Ishikawa (cell line): Measurements from ENCODE around the gene CHCHD4.

Experiments used
- CEBPB ChIP-seq: IDR thresholded peaks from 2 replicates; pipeline ENCODE4 v1.6.1; 2012
- CREB1 ChIP-seq: IDR thresholded peaks from 2 replicates; pipeline ENCODE4 v1.6.1; 2012; ENCODE audit warnings: low read depth
- EGR1 ChIP-seq: IDR thresholded peaks from 2 replicates; pipeline ENCODE4 v1.6.1; 2012
- EP300 ChIP-seq: IDR thresholded peaks from 2 replicates; pipeline ENCODE4 v1.6.1; 2012; ENCODE audit warnings: borderline replicate concordance
- FOXM1 ChIP-seq: IDR thresholded peaks from 2 replicates; pipeline ENCODE4 v1.6.1; 2012; ENCODE audit warnings: low read depth, borderline replicate concordance
- NFIC ChIP-seq: IDR thresholded peaks from 2 replicates; pipeline ENCODE4 v1.6.1; 2012
- RAD21 ChIP-seq: IDR thresholded peaks from 2 replicates; pipeline ENCODE4 v1.6.1; 2012; ENCODE audit warnings: low read depth
- TAF1 ChIP-seq: IDR thresholded peaks from 2 replicates; pipeline ENCODE4 v1.6.1; 2012; ENCODE audit warnings: low read depth, mild to moderate bottlenecking
- TCF12 ChIP-seq: IDR thresholded peaks from 2 replicates; pipeline ENCODE4 v1.6.1; 2012; ENCODE audit warnings: low read depth
- TEAD4 ChIP-seq: IDR thresholded peaks from 2 replicates; pipeline ENCODE4 v1.6.1; 2012
- YY1 ChIP-seq: IDR thresholded peaks from 2 replicates; pipeline ENCODE4 v1.6.1; 2012; ENCODE audit warnings: low read depth
- ZBTB7A ChIP-seq: IDR thresholded peaks from 2 replicates; pipeline ENCODE4 v1.6.1; 2012; ENCODE audit warnings: low read depth
- TF ChIP-seq, protein P1 (sequence below): IDR thresholded peaks from 2 replicates; pipeline ENCODE4 v1.6.1; 2012
- TF ChIP-seq, protein P2 (sequence below): IDR thresholded peaks from 2 replicates; pipeline ENCODE4 v1.6.1; 2012
- TF ChIP-seq, protein P3 (sequence below): IDR thresholded peaks from 2 replicates; pipeline ENCODE4 v1.6.1; 2012; ENCODE audit warnings: low read depth, mild to moderate bottlenecking

CHCHD4 gene

DNA sequence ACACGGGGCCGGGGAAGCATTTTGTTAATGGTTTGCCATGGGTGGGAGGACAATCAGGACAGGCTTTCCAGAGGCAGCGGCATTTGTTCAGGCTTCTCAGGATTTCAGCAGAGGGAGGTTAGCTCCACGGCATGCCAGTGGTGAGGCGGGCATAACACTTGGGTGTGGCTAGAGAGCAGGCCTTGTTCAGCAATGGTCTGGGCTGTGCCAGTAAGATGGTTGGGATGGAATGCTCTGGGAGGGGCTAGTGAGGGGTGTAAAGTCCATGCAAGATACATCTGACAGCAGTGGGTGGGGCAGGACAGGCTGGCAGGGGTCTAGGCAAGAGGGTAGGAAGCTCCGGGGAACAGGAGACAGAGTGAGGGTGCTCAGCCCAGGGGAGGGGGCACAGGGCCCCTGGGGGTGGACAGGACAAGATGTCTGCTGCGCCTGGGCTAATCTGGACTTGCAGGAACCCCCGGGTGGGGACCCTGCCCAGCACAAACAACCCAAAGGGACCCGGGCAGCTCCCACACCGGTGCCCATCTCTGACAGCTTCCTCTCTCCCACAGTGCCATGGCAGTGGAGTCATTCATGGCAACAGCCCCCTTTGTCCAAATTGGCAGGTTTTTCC, 8.6 kb upstream of the CHCHD4 start:
- TF ChIP-seq TAF1 (no peak), TEAD4 (no peak), ZBTB7A (no peak), RAD21 (no peak), EP300 (no peak), TCF12 (no peak), CEBPB (no peak)
- TF ChIP-seq, protein P1, sequence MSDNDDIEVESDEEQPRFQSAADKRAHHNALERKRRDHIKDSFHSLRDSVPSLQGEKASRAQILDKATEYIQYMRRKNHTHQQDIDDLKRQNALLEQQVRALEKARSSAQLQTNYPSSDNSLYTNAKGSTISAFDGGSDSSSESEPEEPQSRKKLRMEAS: no peak
- TF ChIP-seq, protein P2, sequence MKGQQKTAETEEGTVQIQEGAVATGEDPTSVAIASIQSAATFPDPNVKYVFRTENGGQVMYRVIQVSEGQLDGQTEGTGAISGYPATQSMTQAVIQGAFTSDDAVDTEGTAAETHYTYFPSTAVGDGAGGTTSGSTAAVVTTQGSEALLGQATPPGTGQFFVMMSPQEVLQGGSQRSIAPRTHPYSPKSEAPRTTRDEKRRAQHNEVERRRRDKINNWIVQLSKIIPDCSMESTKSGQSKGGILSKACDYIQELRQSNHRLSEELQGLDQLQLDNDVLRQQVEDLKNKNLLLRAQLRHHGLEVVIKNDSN: no peak
- TF ChIP-seq, protein P3, sequence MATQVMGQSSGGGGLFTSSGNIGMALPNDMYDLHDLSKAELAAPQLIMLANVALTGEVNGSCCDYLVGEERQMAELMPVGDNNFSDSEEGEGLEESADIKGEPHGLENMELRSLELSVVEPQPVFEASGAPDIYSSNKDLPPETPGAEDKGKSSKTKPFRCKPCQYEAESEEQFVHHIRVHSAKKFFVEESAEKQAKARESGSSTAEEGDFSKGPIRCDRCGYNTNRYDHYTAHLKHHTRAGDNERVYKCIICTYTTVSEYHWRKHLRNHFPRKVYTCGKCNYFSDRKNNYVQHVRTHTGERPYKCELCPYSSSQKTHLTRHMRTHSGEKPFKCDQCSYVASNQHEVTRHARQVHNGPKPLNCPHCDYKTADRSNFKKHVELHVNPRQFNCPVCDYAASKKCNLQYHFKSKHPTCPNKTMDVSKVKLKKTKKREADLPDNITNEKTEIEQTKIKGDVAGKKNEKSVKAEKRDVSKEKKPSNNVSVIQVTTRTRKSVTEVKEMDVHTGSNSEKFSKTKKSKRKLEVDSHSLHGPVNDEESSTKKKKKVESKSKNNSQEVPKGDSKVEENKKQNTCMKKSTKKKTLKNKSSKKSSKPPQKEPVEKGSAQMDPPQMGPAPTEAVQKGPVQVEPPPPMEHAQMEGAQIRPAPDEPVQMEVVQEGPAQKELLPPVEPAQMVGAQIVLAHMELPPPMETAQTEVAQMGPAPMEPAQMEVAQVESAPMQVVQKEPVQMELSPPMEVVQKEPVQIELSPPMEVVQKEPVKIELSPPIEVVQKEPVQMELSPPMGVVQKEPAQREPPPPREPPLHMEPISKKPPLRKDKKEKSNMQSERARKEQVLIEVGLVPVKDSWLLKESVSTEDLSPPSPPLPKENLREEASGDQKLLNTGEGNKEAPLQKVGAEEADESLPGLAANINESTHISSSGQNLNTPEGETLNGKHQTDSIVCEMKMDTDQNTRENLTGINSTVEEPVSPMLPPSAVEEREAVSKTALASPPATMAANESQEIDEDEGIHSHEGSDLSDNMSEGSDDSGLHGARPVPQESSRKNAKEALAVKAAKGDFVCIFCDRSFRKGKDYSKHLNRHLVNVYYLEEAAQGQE: no peak

DNA sequence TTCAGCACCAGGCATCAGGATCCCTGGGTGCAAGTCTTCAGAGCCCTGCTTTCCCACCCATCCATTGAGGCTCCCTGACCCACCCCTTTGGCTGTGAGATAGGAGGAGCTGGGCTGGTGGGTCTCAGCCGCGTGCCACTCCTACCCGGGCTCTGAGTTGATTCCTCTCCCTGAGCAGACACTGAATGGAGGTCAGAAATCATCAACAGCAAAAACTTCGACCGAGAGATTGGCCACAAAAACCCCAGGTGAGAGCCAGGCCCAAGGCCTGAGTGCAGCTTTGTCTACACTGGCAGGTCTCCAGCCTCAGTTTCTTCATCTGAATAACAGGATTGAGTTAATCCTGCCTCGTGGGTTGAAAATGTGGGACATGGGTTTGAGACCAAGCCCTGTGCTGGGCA, 8.0 kb upstream of the CHCHD4 start:
- no peak for TF ChIP-seq TCF12
- TF ChIP-seq YY1: no peak
- TF ChIP-seq TAF1: no peak
- TF ChIP-seq FOXM1: no peak
- TF ChIP-seq, protein P2: no peak
- no peak for TF ChIP-seq EP300
- TF ChIP-seq, protein P1: no peak
- TF ChIP-seq, protein P3: no peak
- no peak for TF ChIP-seq ZBTB7A
- TF ChIP-seq CREB1: no peak
- TF ChIP-seq CEBPB: no peak
- TF ChIP-seq TEAD4: no peak
- no peak for TF ChIP-seq EGR1
- no peak for TF ChIP-seq NFIC

DNA sequence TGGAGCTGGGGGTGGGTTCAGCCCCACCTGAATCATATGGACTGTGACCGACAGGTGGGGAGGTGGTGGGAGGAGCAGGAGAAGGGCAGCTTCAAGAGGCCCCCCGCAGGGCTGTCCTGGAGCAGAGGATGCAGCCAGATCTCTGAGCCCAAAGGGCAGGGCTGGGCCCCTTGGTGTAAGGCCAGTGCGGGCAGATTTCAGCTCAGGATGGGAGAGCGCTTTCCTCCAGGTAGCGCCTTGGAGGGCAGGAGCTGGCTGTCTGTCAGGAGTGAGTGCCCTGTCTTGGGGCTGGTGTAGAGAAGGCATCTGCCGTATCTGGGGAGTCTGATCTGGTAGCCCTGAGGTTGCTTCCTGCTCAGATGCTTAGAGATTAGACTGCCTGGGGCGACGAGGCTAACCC, 7.5 kb upstream of the CHCHD4 start:
- TF ChIP-seq, protein P3: no peak
- TF ChIP-seq TCF12: no peak
- TF ChIP-seq CEBPB: no peak
- TF ChIP-seq NFIC: no peak
- no peak for TF ChIP-seq RAD21
- no peak for TF ChIP-seq YY1
- TF ChIP-seq CREB1: no peak
- no peak for TF ChIP-seq TAF1
- TF ChIP-seq TEAD4: no peak
- TF ChIP-seq, protein P1: no peak
- TF ChIP-seq, protein P2: no peak

DNA sequence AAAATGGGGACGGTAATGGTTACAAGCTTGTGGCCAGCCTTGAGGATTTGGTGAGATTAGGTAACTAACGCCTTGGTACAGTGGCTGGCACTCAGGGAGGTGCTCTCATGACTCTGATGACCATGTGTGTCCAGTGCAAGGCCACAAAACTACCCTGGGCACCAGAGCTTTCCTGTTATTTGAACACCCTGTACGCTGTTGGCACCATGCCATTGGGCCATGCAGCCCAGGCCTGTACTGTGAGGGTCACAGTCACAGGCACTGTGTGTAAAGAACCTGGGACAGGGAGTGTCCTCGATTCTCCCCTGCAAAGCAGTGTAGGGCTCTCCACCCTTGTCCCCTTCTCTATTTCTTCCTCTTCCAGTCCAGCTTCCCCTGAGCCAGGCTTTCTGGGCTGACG, 6.5 kb upstream of the CHCHD4 start:
- TF ChIP-seq, protein P3: no peak
- TF ChIP-seq, protein P1: no peak
- TF ChIP-seq CEBPB (no peak), TAF1 (no peak), FOXM1 (no peak), RAD21 (no peak), TEAD4 (no peak), TCF12 (no peak), ZBTB7A (no peak), CREB1 (no peak), EP300 (no peak), YY1 (no peak), EGR1 (no peak), NFIC (no peak)
- TF ChIP-seq, protein P2: no peak
